K562 (cell line): ENCODE measurements around the gene SHANK3. TPM values are rescaled to one million over a fixed set of nuclear protein-coding genes. Genes with fewer than 3 reads are reported as not detected.

Experiments
- ATAC-seq: fragments of 200-7000 bp; cut with Tn5 transposase; 3 replicates; pipeline ENCODE4 v1.9.1; 2020; ENCODE audit warnings: moderate library complexity
- BruUV-seq: library from RNA; stranded (reverse); fragments of 400-500 nt; replicated peaks from 2 replicates; lab custom pipeline; 2021; lab: Mats Ljungman, UMichigan
- CTCF ChIA-PET: fragments of 300-600 bp; formaldehyde crosslinking; extraction: SDS; loops from one replicate; lab custom pipeline; 2021; ENCODE audit warnings: low intra/inter-chr PET ratio; lab: Yijun Ruan, JAX
- POLR2A ChIA-PET: fragments of 300-600, 350-650 bp; sonication (Branson Sonifier 250); formaldehyde crosslinking; extraction: SDS; loops from one replicate; lab custom pipeline; 2021; ENCODE audit warnings: antibody characterized with exemption, inconsistent platforms; lab: Yijun Ruan, JAX
- DNase-seq, 4 experiments: peaks; one replicate each; pipeline versions ENCODE4 v3.0.0 to v3.0.0-alpha.2; 2011 to 2018; ENCODE audit warnings: low spot score in 3 of 4, mixed read lengths in 3 of 4; ENCODE audit errors: extremely low read depth in 1 of 4
- FAIRE-seq: peaks from 2 replicates; lab custom pipeline; 2011; peaks lifted over from hg19 to GRCh38; lab: Jason Lieb, UNC
- H2AFZ ChIP-seq: 2 replicates; pipeline ENCODE4 v1.6.0; 2011; ENCODE audit warnings: low read depth, low read length, control low read depth, inconsistent platforms
- H3K27ac ChIP-seq: fragments of 200-600 bp; 3 replicates; pipeline ENCODE4 v1.8.0; 2011; ENCODE audit warnings: low read depth, mild to moderate bottlenecking, control low read depth, inconsistent platforms, low read length, moderate library complexity, mixed read lengths; ENCODE audit errors: extremely low read depth
- H3K27me3 ChIP-seq, 2 experiments: fragments of 300-600 bp in 1 of 2; 2 replicates in 1 of 2; 3 replicates in 1 of 2; pipeline versions ENCODE4 v1.6.0 to v1.8.0; 2011; ENCODE audit warnings: inconsistent platforms in 2 of 2, low read length in 2 of 2, mild to moderate bottlenecking in 1 of 2, mixed read lengths in 1 of 2, moderate library complexity in 1 of 2; ENCODE audit not compliant: control insufficient read depth in 2 of 2, insufficient read depth in 2 of 2
- H3K36me3 ChIP-seq: fragments of 300-600 bp; 3 replicates; pipeline ENCODE4 v1.8.0; 2011; ENCODE audit warnings: mild to moderate bottlenecking, low read length, inconsistent platforms; ENCODE audit not compliant: control insufficient read depth, insufficient read depth
- H3K4me1 ChIP-seq, 2 experiments: fragments of 200-600 bp in 1 of 2; replicated peaks in 1 of 2; 2 replicates in 1 of 2; 3 replicates in 1 of 2; pipeline versions ENCODE4 v1.5.1 to v1.8.0; 2011; ENCODE audit warnings: inconsistent platforms in 2 of 2, low read length in 2 of 2, mild to moderate bottlenecking in 1 of 2, mixed read lengths in 1 of 2, moderate library complexity in 1 of 2; ENCODE audit not compliant: control insufficient read depth in 2 of 2, insufficient read depth in 2 of 2
- H3K4me2 ChIP-seq: 2 replicates; pipeline ENCODE4 v1.6.1; 2011; ENCODE audit warnings: low read length, control low read depth, inconsistent platforms, mixed read lengths; ENCODE audit not compliant: insufficient read depth
- H3K4me3 ChIP-seq: fragments of 200-600 bp; sonication (generic), shearing (Covaris generic); 2 replicates; pipeline ENCODE4 v1.5.1; 2016; ENCODE audit warnings: control low read depth, inconsistent platforms
- H3K79me2 ChIP-seq: fragments of 200-600 bp; 3 replicates; pipeline ENCODE4 v1.8.0; 2011; ENCODE audit warnings: low read length, inconsistent platforms; ENCODE audit not compliant: control insufficient read depth, insufficient read depth
- H3K9ac ChIP-seq, 2 experiments: 2 replicates each; pipeline versions ENCODE4 v1.6.0 to v1.6.1; 2011; ENCODE audit warnings: low read depth in 2 of 2, low read length in 2 of 2, control low read depth in 1 of 2, inconsistent platforms in 1 of 2, mild to moderate bottlenecking in 1 of 2, mixed read lengths in 1 of 2; ENCODE audit not compliant: insufficient read depth in 1 of 2
- H3K9me1 ChIP-seq: one replicate; pipeline ENCODE4 v1.6.0; 2011; ENCODE audit warnings: inconsistent platforms, mild to moderate bottlenecking, low read length, moderate library complexity; ENCODE audit not compliant: control insufficient read depth, insufficient read depth
- H3K9me3 ChIP-seq: replicated peaks from 2 replicates; pipeline ENCODE4 v1.5.1; 2011; ENCODE audit warnings: low read depth, low read length, inconsistent platforms; ENCODE audit not compliant: control insufficient read depth, insufficient read depth
- H4K20me1 ChIP-seq: replicated peaks from 2 replicates; pipeline ENCODE4 v1.6.1; 2011; ENCODE audit warnings: low read length, inconsistent platforms, mixed read lengths; ENCODE audit not compliant: control insufficient read depth, insufficient read depth
- CXXC5 ChIP-seq: fragments of 250-450 bp; sonication (Bioruptor Pico); IDR thresholded peaks from 2 replicates; pipeline ENCODE4 v1.8.0; 2022; ENCODE audit warnings: inconsistent platforms, mild to moderate bottlenecking, moderate library complexity
- EZH2 ChIP-seq: IDR thresholded peaks from 2 replicates; pipeline ENCODE4 v1.6.1; 2012; ENCODE audit warnings: low read depth, mild to moderate bottlenecking, inconsistent platforms, low read length, borderline replicate concordance
- FOSL1 ChIP-seq: fragments of 200-800 bp; sonication (Bioruptor generic); conservative IDR thresholded peaks from 2 replicates; pipeline ENCODE4 v1.6.1; 2016; ENCODE audit warnings: missing genetic modification characterization, missing compliant biosample characterization
- JUNB ChIP-seq: fragments of 450-650 bp; formaldehyde crosslinking; conservative IDR thresholded peaks from 2 replicates; pipeline ENCODE4 v1.4.0; 2020; ENCODE audit warnings: mild to moderate bottlenecking
- MCM3 ChIP-seq: fragments of 450-650 bp; IDR thresholded peaks from 2 replicates; pipeline ENCODE4 v1.6.1; 2016
- MCM7 ChIP-seq, 2 experiments: fragments of 450-650 bp; IDR thresholded peaks; 2 replicates each; pipeline ENCODE4 v1.6.1; 2016 to 2018
- MEF2A ChIP-seq: IDR thresholded peaks from 2 replicates; pipeline ENCODE4 v1.6.1; 2011; ENCODE audit warnings: low read depth, mild to moderate bottlenecking, low read length, moderate library complexity; ENCODE audit not compliant: control insufficient read depth
- NCOA1 ChIP-seq: fragments of 450-650 bp; IDR thresholded peaks from 2 replicates; pipeline ENCODE4 v1.6.1; 2016; ENCODE audit warnings: low read depth
- NEUROD1 ChIP-seq: fragments of 150-350 bp; IDR thresholded peaks from 2 replicates; pipeline ENCODE4 v1.6.1; 2014; ENCODE audit warnings: borderline replicate concordance, low read length, low read depth; ENCODE audit not compliant: partially characterized antibody
- NR3C1 ChIP-seq: sonication (generic); formaldehyde crosslinking; IDR thresholded peaks from 2 replicates; pipeline ENCODE4 v1.8.1; 2022; ENCODE audit warnings: missing genetic modification reagents
- SNRNP70 ChIP-seq: fragments of 200-400 bp; formaldehyde crosslinking; optimal IDR thresholded peaks from 2 replicates; pipeline ENCODE3; 2017; ENCODE audit warnings: low read depth, low read length
- SRSF9 ChIP-seq: fragments of 200-400 bp; formaldehyde crosslinking; IDR thresholded peaks from 2 replicates; pipeline ENCODE4 v1.6.1; 2017; ENCODE audit warnings: low read depth, low read length, borderline replicate concordance
- ZNF175 ChIP-seq: fragments of 200-800 bp; sonication (Bioruptor generic); IDR thresholded peaks from 2 replicates; pipeline ENCODE4 v1.6.1; 2016; ENCODE audit warnings: low read depth, mild to moderate bottlenecking, missing genetic modification characterization, missing compliant biosample characterization
- ZNF23 ChIP-seq: fragments of 250-450 bp; sonication (Bioruptor Pico); IDR thresholded peaks from 2 replicates; pipeline ENCODE4 v1.4.0; 2020; ENCODE audit warnings: mild to moderate bottlenecking
- ZNF589 ChIP-seq: fragments of 200-800 bp; sonication (Bioruptor generic); IDR thresholded peaks from 2 replicates; pipeline ENCODE4 v1.6.1; 2016; ENCODE audit warnings: low read depth, missing genetic modification characterization, missing compliant biosample characterization
- ZNF785 ChIP-seq: fragments of 250-450 bp; sonication (Bioruptor Pico); IDR thresholded peaks from 2 replicates; pipeline ENCODE4 v1.4.0; 2020; ENCODE audit warnings: mild to moderate bottlenecking
- WGBS: fragments of 100-300 bp; shearing (Covaris generic); methylation state at CpG from one replicate; pipeline ENCODE4 v1.1.6; 2016; ENCODE audit warnings: low coverage, mixed read lengths; ENCODE audit not compliant: insufficient coverage; ENCODE audit errors: missing lambda C conversion rate; 5-methylcytosine and 5-hydroxymethylcytosine counted together
- in situ Hi-C: fragments of 300-500 bp; cut with MboI; formaldehyde crosslinking; loops from 4 replicates; pipeline ENCODE4 v1.15.0; 2018; ENCODE audit warnings: inconsistent platforms, mixed read lengths
- intact Hi-C: fragments of 100-400 bp; cut with micrococcal nuclease; formaldehyde crosslinking; loops from 2 replicates; pipeline ENCODE4 v1.14.2; 2022
- polyA plus RNA-seq, 8 experiments: library from polyadenylated mRNA; depleted of rRNA in 4 of 8; stranded (reverse) in 5 of 8; unstranded in 3 of 8; fragments of >200 nt; fragmentation: Nextera tagmentation in 2 of 8; fragmentation: Illumina TruSeq in 1 of 8; extraction: Ambion mirVana in 2 of 8; extraction: Trizol in 1 of 8; gene quantifications; 2 replicates each; pipeline versions ENCODE4 v1.2.1 to v1.2.3, GENCODE V29; 2011 to 2014; ENCODE audit warnings: inconsistent platforms in 1 of 8, missing spikeins in 1 of 8
- total RNA-seq, 7 experiments: library from RNA; depleted of rRNA in 6 of 7; stranded (reverse); fragments of >200 nt in 6 of 7; fragmentation: Illumina TruSeq in 2 of 7; extraction: Trizol in 2 of 7; gene quantifications; 2 replicates each; pipeline versions ENCODE4 v1.2.1 to v1.2.3, GENCODE V29; 2011 to 2021; ENCODE audit warnings: low replicate concordance in 1 of 7
- TF ChIP-seq, protein P1 (sequence below): sonication (generic); formaldehyde crosslinking; IDR thresholded peaks from 2 replicates; pipeline ENCODE4 v1.8.0; 2022; ENCODE audit warnings: missing genetic modification reagents, mild to moderate bottlenecking, borderline replicate concordance
- TF ChIP-seq, protein P2 (sequence below): fragments of 450-650 bp; IDR thresholded peaks from 2 replicates; pipeline ENCODE4 v1.6.1; 2017; ENCODE audit warnings: mild to moderate bottlenecking, moderate library complexity
- TF ChIP-seq, protein P3 (sequence below): sonication (generic); formaldehyde crosslinking; IDR thresholded peaks from 2 replicates; pipeline ENCODE4 v1.8.0; 2022; ENCODE audit warnings: mild to moderate bottlenecking, missing genetic modification reagents

The SHANK3 gene
- total and polyA plus RNA-seq, 9 of the 15 experiments (the other 6 are each of a cell fraction or from before 2014, with no cell fraction given), result 0.01 to 0.07 (median 0.03) TPM; not detected in 6

DNA sequence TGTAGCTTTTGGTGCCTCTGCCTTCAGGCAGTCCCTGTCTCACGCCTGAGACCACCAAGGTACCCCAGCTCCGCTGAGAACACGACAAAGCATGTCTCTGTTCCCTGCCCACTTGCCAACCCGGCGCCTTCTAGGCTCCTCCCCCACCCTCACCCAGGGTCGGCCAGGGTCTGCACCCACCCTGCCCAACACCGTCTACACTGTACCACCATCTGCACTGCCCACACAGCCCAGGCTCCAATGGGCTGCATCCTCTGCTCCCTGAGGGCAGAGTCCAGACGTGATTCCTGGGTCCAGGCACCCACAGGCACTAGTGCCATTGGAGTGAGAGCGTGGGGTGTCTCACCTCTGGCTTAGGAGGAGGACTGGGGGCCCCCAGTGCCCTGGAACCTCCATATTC lies 42.6 kb downstream of the SHANK3 start:
- ATAC-seq, result no peak
- Histone ChIP-seq H3K9ac (no peak overlapping the region), H3K4me3 (no peak overlapping the region), H3K9me1 (no peaks in the 10 kb centered on the region), H4K20me1 (peaks cover 7% of the 10 kb centered on the region; the same call in 1 of the 2 replicates), H3K4me1 (no peaks in the 10 kb centered on the region; a peak in 1 of 5 replicates), H3K27ac (no peak overlapping the region), H2AFZ (no peak overlapping the region), H3K4me2 (no peak overlapping the region), H3K79me2 (no peaks in the 10 kb centered on the region), H3K36me3 (no peaks in the 10 kb centered on the region), H3K9me3 (no peaks in the 10 kb centered on the region), H3K27me3 (peaks cover 3 to 60% of the 10 kb centered on the region in 2 experiments; a peak in 3 of 5 replicates)
- BruUV-seq, result no TSS peak
- TF ChIP-seq SRSF9, result no peak
- TF ChIP-seq, protein P1, sequence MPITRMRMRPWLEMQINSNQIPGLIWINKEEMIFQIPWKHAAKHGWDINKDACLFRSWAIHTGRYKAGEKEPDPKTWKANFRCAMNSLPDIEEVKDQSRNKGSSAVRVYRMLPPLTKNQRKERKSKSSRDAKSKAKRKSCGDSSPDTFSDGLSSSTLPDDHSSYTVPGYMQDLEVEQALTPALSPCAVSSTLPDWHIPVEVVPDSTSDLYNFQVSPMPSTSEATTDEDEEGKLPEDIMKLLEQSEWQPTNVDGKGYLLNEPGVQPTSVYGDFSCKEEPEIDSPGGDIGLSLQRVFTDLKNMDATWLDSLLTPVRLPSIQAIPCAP (CRISPR knock-in tag), result no peak
- TF ChIP-seq NR3C1 (CRISPR knock-in tag), result no peak
- no peak for TF ChIP-seq ZNF785 (CRISPR knock-in tag)
- TF ChIP-seq, protein P2, sequence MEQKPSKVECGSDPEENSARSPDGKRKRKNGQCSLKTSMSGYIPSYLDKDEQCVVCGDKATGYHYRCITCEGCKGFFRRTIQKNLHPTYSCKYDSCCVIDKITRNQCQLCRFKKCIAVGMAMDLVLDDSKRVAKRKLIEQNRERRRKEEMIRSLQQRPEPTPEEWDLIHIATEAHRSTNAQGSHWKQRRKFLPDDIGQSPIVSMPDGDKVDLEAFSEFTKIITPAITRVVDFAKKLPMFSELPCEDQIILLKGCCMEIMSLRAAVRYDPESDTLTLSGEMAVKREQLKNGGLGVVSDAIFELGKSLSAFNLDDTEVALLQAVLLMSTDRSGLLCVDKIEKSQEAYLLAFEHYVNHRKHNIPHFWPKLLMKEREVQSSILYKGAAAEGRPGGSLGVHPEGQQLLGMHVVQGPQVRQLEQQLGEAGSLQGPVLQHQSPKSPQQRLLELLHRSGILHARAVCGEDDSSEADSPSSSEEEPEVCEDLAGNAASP, result no peak
- TF ChIP-seq ZNF589 (CRISPR knock-in tag), result no peak
- no peak for TF ChIP-seq MCM7 (IDR thresholded peaks at IDR 0.05)
- no peak for TF ChIP-seq CXXC5 (CRISPR knock-in tag)
- TF ChIP-seq ZNF175 (CRISPR knock-in tag), result no peak
- TF ChIP-seq JUNB (CRISPR knock-in tag), result no peak
- TF ChIP-seq NEUROD1, result no peak
- TF ChIP-seq MCM3, result no peak
- no peak for TF ChIP-seq NCOA1
- TF ChIP-seq MEF2A, result no peak
- TF ChIP-seq, protein P3, sequence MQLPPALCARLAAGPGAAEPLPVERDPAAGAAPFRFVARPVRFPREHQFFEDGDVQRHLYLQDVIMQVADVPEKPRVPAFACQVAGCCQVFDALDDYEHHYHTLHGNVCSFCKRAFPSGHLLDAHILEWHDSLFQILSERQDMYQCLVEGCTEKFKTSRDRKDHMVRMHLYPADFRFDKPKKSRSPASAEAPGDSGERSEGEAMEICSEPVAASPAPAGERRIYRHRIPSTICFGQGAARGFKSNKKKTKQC (CRISPR knock-in tag), result no peak
- no peak for TF ChIP-seq EZH2
- TF ChIP-seq FOSL1 (tag), result no peak
- no peak for TF ChIP-seq ZNF23 (CRISPR knock-in tag)
- TF ChIP-seq SNRNP70, result no peak
- ChIA-PET POLR2A (no interaction called here), CTCF (no interaction called here)
- no peak for DNase-seq
- in situ Hi-C loops, result no loop called here
- no peak for FAIRE-seq
- intact Hi-C loops, result no loop called here
- 3% methylated on average over 7 of the region's 9 CpGs for WGBS
